ENCODE measurements around the gene PDK2.
"Not testable (repeated sequence)": the region's sequence is repeated elsewhere in the genome, so short reads cannot be mapped to it uniquely, and the experiment has no call there.

PDK2 gene

GRCh38 chr17:50053654-50053960, 41.5 kb upstream of the PDK2 start:
- no peaks in the 10 kb centered on the region for H3K9me3 Mint-ChIP-seq
- no peaks in the 10 kb centered on the region for H3K36me3 Mint-ChIP-seq (ENCODE audit: low read depth)
- peaks cover 71% of the 10 kb centered on the region for H3K27me3 Mint-ChIP-seq
- no peak overlapping the region for H3K4me3 Mint-ChIP-seq
- no peak overlapping the region for H3K27ac Mint-ChIP-seq
- H3K4me1 Mint-ChIP-seq (ENCODE audit: low read depth): peaks cover 35% of the 10 kb centered on the region
- intact Hi-C loops (cut with micrococcal nuclease): no loop called here

GRCh38 chr17:50055055-50055425, 40.1 kb upstream of the PDK2 start:
- peaks cover 35% of the 10 kb centered on the region for H3K4me1 Mint-ChIP-seq (ENCODE audit: low read depth)
- no peaks in the 10 kb centered on the region for H3K9me3 Mint-ChIP-seq
- no peaks in the 10 kb centered on the region for H3K36me3 Mint-ChIP-seq (ENCODE audit: low read depth)
- peak overlapping the region; percentile 84 for H3K4me3 Mint-ChIP-seq
- intact Hi-C loops (cut with micrococcal nuclease): no loop called here
- H3K27me3 Mint-ChIP-seq: peaks cover 77% of the 10 kb centered on the region
- H3K27ac Mint-ChIP-seq: no peak overlapping the region

DNA sequence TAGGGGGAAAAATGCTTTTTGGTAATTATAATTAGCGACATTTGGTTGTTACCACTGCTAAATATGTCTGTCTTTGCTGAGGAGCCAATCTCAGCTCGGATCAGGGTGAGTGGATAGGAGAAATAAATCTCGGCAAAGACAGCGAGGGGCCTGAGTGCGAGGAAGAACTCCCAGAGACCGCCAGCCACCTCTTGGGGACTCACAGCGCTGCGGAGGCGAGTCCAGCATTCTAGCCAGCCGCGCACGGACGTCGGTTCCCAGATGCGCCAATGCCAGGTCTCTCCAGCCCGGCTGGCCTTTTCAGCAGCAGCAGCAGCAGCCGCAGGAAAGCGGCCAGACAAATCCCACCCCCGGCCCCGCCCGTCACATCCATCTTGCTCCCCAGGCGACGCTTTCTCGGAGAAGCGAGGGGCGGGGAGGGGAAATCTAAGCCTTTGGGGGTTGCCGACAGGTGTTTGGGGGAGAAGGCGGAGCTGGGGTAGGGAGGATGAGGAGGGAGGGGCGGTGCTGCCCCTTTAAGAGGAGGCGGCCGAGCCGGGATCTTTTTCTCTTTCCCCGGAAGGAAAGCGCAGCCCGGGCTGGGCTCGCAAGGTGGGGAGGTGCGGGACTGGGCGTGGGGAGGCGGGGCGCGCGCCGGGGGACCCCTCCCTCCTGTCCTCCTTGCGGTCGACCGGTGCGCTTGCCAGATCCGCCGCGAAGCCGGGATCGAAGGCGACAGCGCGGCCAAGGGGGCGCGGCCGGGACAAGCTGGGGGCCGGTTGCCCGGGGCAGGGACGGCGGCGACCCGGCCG, 39.5 kb upstream of the PDK2 start, which contains the start of gene ITGA3:
Gene ITGA3, plus strand, starts transcription at position 685 of the 791 bp plus-strand sequence. CDS start 330 bp downstream, outside the sequence.
- peak within 1 kb of the TSS; percentile 84 for H3K4me3 Mint-ChIP-seq
- H3K27ac Mint-ChIP-seq: peak within 1 kb of the TSS; percentile 2
- peaks cover 35% of the 10 kb centered on the region for H3K4me1 Mint-ChIP-seq (ENCODE audit: low read depth)
- intact Hi-C loops (cut with micrococcal nuclease): no loop called here
- no peaks in the 10 kb centered on the region for H3K9me3 Mint-ChIP-seq
- H3K36me3 Mint-ChIP-seq (ENCODE audit: low read depth): no peaks in the 10 kb centered on the region
- peaks cover 79% of the 10 kb centered on the region for H3K27me3 Mint-ChIP-seq

- Mint-ChIP-seq H3K36me3 (ENCODE audit: low read depth) (no peaks in the 10 kb centered on the region), H3K27ac (no peak overlapping the region), H3K4me3 (peak overlapping the region; percentile 84), H3K27me3 (peaks cover 83% of the 10 kb centered on the region), H3K9me3 (no peaks in the 10 kb centered on the region), H3K4me1 (ENCODE audit: low read depth) (peaks cover 30% of the 10 kb centered on the region)
- intact Hi-C loops (cut with micrococcal nuclease): no loop called here
Measured at GRCh38 chr17:50056217-50056960, 38.8 kb upstream of the PDK2 start.

- no peaks in the 10 kb centered on the region for H3K36me3 Mint-ChIP-seq (ENCODE audit: low read depth)
- intact Hi-C loops (cut with micrococcal nuclease): no loop called here
- peaks cover 29% of the 10 kb centered on the region for H3K4me1 Mint-ChIP-seq (ENCODE audit: low read depth)
- H3K9me3 Mint-ChIP-seq: no peaks in the 10 kb centered on the region
- H3K4me3 Mint-ChIP-seq: no peak overlapping the region
- no peak overlapping the region for H3K27ac Mint-ChIP-seq
- H3K27me3 Mint-ChIP-seq: peaks cover 83% of the 10 kb centered on the region
Measured at GRCh38 chr17:50056961-50057330, 38.2 kb upstream of the PDK2 start.

- Mint-ChIP-seq H3K4me3 (no peak overlapping the region), H3K27me3 (peaks cover 77% of the 10 kb centered on the region), H3K9me3 (no peaks in the 10 kb centered on the region), H3K36me3 (ENCODE audit: low read depth) (no peaks in the 10 kb centered on the region), H3K4me1 (ENCODE audit: low read depth) (peaks cover 30% of the 10 kb centered on the region), H3K27ac (no peak overlapping the region)
- intact Hi-C loops (cut with micrococcal nuclease): no loop called here
Measured at GRCh38 chr17:50057521-50057991, 37.6 kb upstream of the PDK2 start.

DNA sequence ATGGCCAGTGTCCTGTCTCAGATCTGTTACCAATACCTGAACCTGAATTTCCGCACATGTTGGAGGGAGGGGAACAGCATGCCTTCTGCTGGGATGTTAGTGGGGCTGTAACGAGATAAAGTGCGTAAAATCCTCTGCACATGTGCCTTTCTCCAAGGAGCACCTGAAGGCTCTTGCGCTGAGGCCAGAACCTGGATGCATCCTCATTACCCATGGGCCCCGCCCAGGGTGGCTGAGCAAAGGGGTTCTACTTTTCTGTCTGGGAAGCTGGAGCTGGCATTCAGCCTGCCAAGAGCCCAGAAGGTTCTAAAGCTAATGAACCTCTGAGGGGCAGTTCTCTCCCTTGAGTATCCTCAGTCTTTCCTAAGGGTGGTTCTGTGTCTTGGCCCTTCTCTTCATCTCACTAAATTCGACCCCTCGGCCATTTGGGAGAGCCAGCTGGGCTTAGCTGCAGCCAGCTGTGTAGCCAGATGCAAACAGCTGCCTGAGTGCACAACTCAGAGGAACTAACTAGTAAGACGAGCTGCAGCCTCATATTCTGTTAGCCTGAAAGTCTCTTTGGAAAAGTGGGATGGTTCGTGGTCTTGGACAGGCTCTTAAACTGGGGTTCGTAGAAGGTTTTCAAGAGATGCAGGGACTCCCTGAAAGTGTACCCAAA, 36.7 kb upstream of the PDK2 start:
- no peaks in the 10 kb centered on the region for H3K36me3 Mint-ChIP-seq (ENCODE audit: low read depth)
- H3K4me1 Mint-ChIP-seq (ENCODE audit: low read depth): peaks cover 36% of the 10 kb centered on the region
- no peaks in the 10 kb centered on the region for H3K9me3 Mint-ChIP-seq
- intact Hi-C loops (cut with micrococcal nuclease): no loop called here
- H3K4me3 Mint-ChIP-seq: no peak overlapping the region
- peaks cover 70% of the 10 kb centered on the region for H3K27me3 Mint-ChIP-seq
- no peak overlapping the region for H3K27ac Mint-ChIP-seq

- no peaks in the 10 kb centered on the region for H3K36me3 Mint-ChIP-seq (ENCODE audit: low read depth)
- peaks cover 69% of the 10 kb centered on the region for H3K27me3 Mint-ChIP-seq
- peaks cover 45% of the 10 kb centered on the region for H3K4me1 Mint-ChIP-seq (ENCODE audit: low read depth)
- H3K9me3 Mint-ChIP-seq: no peaks in the 10 kb centered on the region
- no peak overlapping the region for H3K27ac Mint-ChIP-seq
- intact Hi-C loops (cut with micrococcal nuclease): no loop called here
- no peak overlapping the region for H3K4me3 Mint-ChIP-seq
Measured at GRCh38 chr17:50059256-50059655, 35.9 kb upstream of the PDK2 start.

DNA sequence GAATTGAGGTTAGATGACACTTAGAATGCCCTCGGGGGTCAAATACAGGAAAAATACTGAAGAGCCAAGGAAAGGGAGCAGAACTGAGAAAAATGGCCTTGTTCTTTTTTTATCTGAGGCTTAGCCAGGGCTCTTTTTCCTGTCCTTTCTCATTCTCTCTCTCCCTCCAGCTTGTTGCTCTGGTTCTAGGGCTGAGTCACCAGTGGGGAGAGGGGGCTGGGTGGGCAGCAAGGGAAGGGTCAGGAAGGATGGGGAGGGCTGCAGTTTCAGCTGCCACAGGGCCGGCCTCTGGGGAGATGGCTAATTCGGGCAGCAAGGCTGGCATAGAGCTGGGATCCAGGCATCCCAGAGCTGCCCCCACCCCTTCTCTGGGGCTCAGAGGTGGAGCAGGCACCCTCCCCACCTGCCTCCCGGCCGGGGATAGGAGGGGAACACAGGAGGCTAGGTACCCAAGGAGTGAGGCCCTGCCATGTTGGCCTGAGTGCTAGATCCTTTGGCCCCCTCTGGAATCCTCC, 35.3 kb upstream of the PDK2 start:
- intact Hi-C loops (cut with micrococcal nuclease): no loop called here
- Mint-ChIP-seq H3K27ac (no peak overlapping the region), H3K27me3 (peaks cover 67% of the 10 kb centered on the region), H3K36me3 (ENCODE audit: low read depth) (no peaks in the 10 kb centered on the region), H3K4me3 (no peak overlapping the region), H3K9me3 (no peaks in the 10 kb centered on the region), H3K4me1 (ENCODE audit: low read depth) (peaks cover 50% of the 10 kb centered on the region)

DNA sequence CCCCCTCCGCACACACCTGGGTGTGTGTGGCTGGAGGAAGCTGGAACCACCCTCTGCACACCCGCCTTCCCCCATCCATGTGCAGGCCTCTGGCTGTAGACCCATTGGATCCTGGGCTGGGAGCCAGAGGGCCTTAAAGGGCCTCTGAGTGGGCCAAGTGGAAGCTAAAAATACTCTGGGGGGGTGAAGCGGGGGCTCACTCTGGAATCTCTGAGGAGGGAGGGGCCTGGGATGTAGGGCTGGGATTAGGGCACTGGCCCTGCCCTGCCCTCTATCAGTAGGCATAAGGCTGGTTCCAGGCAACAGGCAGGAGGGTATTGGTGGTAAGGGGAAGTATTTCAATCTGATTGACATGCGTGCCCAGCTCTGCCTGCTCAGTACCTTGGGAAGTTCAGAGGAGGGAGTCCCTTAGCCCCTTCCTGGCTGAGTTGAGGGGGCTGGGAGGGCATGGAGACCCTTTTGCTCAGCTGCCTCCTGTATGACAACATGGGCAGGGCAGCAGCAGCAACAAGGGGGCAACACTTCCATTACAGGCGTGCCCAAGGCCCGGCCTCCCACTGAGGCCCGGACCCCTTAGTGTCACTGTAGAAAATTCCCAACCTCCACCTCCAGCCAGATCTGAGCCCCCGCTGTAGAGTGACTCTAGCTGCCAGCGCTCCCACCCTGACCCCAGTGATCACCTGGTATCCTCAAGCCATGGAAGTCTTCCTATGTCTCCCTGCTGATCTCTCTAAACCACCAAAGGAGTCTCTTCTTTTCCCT, 34.0 kb upstream of the PDK2 start:
- intact Hi-C loops (cut with micrococcal nuclease): no loop called here
- Mint-ChIP-seq H3K27ac (no peak overlapping the region), H3K4me1 (ENCODE audit: low read depth) (peaks cover 43% of the 10 kb centered on the region), H3K27me3 (peaks cover 58% of the 10 kb centered on the region), H3K9me3 (no peaks in the 10 kb centered on the region), H3K36me3 (ENCODE audit: low read depth) (no peaks in the 10 kb centered on the region), H3K4me3 (no peak overlapping the region)

DNA sequence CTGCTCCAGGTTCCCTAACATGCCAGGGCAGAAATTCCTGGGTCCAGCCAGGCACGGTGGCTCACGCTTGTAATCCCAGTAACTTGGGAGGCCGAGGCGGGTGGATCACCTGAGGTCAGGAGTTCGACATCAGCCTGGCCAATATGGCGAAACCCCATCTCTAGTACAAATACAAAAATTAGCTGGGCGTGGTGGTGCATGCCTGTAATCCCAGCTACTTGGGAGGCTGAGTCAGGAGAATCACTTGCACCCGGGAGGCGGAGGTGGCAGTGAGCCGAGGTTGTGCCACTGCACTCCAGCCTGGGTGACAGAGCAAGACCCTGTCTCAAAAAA, 33.5 kb upstream of the PDK2 start:
- H3K27me3 Mint-ChIP-seq: peaks cover 55% of the 10 kb centered on the region
- H3K4me3 Mint-ChIP-seq; H3K9me3 Mint-ChIP-seq; H3K27ac Mint-ChIP-seq; intact Hi-C loops (cut with micrococcal nuclease); H3K36me3 Mint-ChIP-seq (ENCODE audit: low read depth): not testable (repeated sequence)
- peaks cover 39% of the 10 kb centered on the region for H3K4me1 Mint-ChIP-seq (ENCODE audit: low read depth)

DNA sequence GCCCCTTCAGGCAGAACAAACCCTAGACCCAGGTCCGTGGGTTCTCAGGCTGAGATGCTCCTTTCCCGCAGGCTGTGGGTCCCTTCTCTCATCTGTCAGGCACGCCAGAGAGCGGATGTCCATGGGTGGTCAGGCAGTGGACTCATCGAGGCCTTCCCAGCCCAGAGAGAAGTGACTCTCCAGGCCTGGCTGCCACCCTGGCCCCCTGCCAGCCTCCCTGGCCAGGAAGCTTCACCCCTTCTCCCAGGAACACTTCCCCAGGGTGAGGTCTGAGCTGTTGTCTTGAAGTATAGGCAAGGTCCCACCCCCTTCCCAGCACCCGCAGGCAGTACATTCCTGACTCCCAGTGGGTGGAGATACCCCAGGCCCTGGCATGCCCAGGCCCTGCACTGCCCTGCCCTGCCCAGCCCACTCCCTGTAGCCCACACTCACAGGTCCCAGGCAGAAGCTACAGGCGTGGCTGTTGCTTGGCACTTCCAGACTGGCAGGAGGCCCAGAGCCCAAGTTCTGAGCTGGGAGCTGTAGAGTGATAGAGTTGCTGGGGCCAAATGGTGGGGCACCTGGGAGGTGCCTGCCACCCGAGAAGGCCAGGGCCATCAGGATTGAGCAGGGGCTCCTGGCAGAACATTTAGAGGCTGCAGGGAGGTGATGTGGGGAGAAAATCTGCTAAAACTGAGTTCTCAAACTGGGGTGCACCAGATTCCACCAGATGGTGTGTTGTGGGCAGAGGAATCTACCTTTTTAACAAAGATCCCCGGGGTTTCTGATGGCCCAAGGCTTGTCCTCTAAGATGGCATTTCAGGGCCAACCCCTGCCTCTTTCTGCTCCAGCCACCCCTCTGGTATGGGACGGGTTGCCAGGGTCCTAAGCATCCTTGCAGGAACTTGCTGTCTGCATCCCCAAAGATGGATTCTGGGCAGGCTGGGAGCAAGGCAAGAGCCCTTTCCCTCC, 32.6 kb upstream of the PDK2 start:
- Mint-ChIP-seq H3K4me3 (no peak overlapping the region), H3K27me3 (peaks cover 46% of the 10 kb centered on the region), H3K27ac (no peak overlapping the region), H3K4me1 (ENCODE audit: low read depth) (peaks cover 30% of the 10 kb centered on the region), H3K9me3 (no peaks in the 10 kb centered on the region), H3K36me3 (ENCODE audit: low read depth) (no peaks in the 10 kb centered on the region)
- intact Hi-C loops (cut with micrococcal nuclease): no loop called here

All from dendritic cell treated with granulocyte-macrophage colony-stimulating factor and Interleukin-4, amounts not matched to agents 40 ng/mL and 50 ng/mL, for 4 days (primary cell).